Activated naive CD4-positive, alpha-beta T cell treated with anti-CD3 and anti-CD28 coated beads, Interleukin-2, amount 50 U/mL, for 16 hours (primary cell): ENCODE results near the gene C22orf31.

ENCODE experiments used
- DNase-seq: peaks from one replicate; pipeline ENCODE4 v3.0.0-alpha.2; 2020

The C22orf31 gene

GRCh38 chr22:29023172-29023796, 38.3 kb downstream of the C22orf31 start:
- DNase-seq = no peak

DNA sequence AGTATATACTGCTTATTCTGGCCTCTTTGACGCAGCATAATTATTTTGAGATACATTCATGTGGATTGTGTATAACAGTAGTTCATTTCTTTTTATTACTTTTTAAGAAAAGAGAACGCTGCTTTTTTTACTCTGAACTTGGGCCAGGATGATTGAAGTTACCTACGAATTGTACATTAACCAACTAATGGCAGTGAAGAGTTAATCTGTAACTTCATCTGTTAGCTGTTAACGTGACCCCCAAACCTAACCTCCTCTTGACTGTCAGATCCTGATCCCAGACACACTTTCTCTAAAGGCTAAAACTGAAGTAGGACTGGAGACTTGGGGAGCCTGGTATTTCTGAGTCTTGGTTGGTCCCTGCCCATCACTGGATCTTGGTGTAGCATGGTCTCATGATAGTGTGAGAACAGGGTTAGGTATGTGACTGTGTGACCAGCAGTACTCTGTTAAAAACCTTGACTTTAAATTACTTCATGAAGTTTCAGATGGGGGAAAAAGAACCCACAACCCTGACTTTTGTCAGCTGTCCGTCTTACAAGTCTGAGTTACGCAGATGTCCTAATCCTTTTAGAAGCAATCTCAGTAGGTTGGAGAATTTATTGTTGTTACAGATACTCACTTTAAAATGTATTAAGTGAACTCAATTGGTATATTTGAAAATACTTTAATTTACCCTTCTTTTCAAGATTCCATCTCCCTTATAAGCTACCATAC, 39.4 kb downstream of the C22orf31 start:
- no peak for DNase-seq

DNA sequence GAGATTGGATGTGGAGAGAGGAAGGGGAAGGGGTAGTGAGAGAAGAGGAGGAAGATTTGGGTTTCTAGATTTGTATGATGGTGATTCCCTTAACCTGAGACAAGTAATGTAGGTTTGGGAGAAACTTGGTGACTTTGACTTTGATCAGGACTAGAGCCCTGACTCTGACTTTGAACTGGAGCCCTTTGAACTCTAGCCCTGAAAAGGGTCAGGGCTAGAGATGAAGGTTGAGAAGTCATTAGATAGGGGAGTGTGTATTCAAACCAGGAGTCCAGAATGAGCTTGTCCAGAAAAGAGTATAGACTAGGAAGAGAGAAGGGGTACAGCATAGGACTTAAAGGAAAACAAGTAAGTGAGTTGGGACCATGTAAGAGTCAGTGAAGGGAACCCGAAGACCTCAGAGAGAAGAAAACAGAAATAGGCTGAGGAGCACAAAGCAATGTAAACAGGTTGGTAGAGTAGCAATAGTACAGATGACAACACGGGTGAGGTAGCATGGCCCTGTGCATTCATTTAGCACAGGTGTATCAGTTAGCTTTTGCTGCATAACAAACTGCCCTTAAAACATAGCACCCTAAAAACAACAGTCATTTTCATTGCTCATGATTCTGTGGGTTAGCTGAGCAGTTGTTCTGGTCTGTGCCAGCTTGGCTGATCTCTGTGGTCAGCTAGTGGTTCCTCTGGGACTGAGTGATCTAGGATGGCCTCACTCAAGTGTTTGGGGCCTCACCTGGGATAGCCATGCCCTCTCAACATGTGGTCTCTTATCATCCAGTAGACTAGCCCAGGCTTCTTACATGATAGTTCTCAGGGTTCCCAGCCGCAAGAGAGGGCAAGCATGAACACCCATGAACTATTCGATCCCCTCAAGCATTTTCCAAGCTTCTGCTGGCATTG, 43.1 kb downstream of the C22orf31 start:
- DNase-seq = no peak

- DNase-seq = no peak
Observed at GRCh38 chr22:29016067-29016938, 45.3 kb downstream of the C22orf31 start.

DNA sequence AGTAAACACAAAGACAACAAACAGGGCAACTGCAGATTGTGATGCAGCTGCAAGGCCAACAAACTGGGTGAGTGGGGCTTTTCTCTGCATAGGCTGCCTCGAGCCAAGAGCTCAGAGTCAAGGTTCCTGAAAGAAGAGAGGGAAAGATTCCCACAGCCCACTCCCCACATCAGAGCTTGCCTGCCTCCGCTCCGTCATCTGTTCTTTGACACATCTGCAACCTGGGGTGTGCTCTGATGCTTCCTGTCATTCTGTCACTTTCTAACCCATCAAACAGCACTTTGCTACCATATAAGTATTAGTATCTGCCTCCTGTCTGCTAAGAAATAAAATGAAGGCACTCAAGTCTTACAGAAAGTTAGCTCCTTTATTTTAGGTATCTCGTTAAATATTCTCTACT, 46.9 kb downstream of the C22orf31 start:
- no peak for DNase-seq

DNA sequence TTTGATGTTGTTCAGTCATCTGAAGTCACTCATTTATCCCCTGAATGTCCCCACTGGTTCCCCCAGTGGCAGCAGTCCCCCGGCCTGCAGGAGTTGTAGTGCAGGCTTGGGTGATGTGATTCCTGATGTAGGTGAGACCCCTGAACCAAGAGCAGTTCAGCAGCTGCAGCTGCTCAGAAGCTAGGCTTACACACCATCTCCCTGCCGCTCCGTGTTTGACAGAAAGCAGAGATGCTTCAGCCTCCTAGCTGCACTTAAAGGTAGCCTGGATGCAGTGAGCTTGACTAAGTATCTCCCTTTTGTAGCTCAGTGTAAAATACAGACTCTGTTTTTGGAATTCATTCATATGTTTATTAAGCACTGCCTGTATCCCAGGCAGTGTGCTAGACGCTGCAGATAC, 47.3 kb downstream of the C22orf31 start:
- DNase-seq = no peak

GRCh38 chr22:29012952-29013351, 48.7 kb downstream of the C22orf31 start:
- DNase-seq = no peak

GRCh38 chr22:29012101-29012433, 49.6 kb downstream of the C22orf31 start:
- no peak for DNase-seq

DNA sequence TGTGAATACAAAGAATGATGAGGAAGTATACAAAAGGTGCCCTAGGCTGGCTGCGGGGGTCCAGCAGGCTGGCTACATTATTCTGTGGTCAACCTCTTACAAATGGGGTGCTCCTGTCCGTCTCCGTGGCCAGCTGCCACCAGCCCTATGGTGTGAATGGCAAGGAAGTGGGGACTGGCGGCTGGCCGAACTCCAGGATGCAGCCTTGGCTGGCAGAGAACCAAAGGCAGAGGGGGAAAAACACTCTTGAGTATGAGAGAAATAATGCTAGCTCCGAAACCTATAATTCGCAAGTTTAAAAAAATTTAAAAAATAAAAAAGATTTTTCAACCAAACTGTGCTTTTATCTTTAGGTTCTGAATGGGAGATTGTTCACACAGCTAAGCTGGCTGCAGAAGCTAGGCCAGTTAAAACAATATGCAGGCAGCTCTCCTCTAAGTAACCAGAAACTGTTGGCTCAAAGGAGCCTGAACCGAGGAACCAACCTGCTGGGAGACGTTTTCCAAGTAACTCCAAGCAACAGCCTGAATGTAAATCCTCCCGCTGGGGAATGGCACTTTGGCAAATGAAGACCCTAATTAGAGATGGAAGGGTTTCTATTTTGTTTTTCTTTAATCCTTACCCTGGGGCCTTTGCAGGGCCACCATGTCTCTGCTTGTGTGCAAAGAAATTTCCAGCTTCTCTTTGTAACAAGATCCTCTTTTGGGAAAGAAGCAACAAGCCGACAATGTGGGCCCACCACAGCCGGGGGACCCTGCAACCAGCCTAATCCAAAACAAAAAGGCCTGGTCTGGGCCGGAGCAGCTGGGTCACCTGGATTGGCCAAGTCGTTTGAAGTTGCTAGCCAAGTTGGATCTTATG, 50.2 kb downstream of the C22orf31 start:
- no peak for DNase-seq

DNA sequence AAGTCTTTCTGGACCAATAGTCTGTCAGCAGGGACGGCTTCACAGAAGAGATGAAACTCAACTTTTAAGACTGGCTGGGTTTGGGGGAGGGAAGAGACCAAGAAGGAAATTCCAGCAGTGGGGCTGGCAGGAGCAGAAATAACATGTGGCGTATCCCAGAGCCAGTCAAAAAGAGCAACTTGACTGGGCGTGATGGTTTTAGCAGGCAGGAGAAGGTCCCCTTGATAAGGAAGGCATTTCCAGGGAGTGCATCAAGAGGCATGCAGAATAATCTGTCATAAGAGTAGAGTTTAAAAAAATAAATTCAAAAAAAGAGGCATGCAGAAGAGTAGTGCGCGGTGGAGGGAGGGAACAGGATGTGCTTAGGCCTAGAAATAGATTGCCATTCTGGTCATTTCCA, 52.5 kb downstream of the C22orf31 start:
- DNase-seq = no peak
